Activated CD8-positive, alpha-beta memory T cell treated with anti-CD3 and anti-CD28 coated beads for 4 hours (primary cell): ENCODE results near the gene TLR2.
"Not testable (repeated sequence)": the region's sequence is repeated elsewhere in the genome, so short reads cannot be mapped to it uniquely, and the experiment has no call there.

Source experiments
- DNase-seq, 2 donors: peaks; one replicate each; pipeline ENCODE4 v3.0.0-alpha.2; 2020; ENCODE audit warnings: low read depth in 2 of 2

The TLR2 gene

GRCh38 chr4:153661215-153661822 is 22.8 kb upstream of the TLR2 start:
- no peak for DNase-seq

GRCh38 chr4:153661908-153662307 is 22.2 kb upstream of the TLR2 start:
- DNase-seq: no peak

- DNase-seq: no peak
Measured at GRCh38 chr4:153663667-153664066, 20.4 kb upstream of the TLR2 start.

- DNase-seq: not testable (repeated sequence)
Measured at GRCh38 chr4:153666505-153666904, 17.6 kb upstream of the TLR2 start.

- DNase-seq: no peak
Measured at GRCh38 chr4:153668647-153669046, 15.4 kb upstream of the TLR2 start.

- DNase-seq: no peak
Measured at GRCh38 chr4:153669838-153670237, 14.2 kb upstream of the TLR2 start.

GRCh38 chr4:153676486-153676885 is 7.6 kb upstream of the TLR2 start:
- no peak for DNase-seq

- no peak for DNase-seq
Measured at GRCh38 chr4:153676984-153677383, 7.1 kb upstream of the TLR2 start.

- no peak for DNase-seq
Measured at GRCh38 chr4:153679486-153679885, 4.6 kb upstream of the TLR2 start.

GRCh38 chr4:153683763-153684181 is 308 bp upstream of the TLR2 start:
- no peak for DNase-seq

GRCh38 chr4:153684971-153685371 is 891 bp downstream of the TLR2 start:
- no peak for DNase-seq

- no peak for DNase-seq
Measured at GRCh38 chr4:153704522-153704921, 20.4 kb downstream of the TLR2 start.

- no peak for DNase-seq
Measured at GRCh38 chr4:153705743-153706468, 21.8 kb downstream of the TLR2 start.

GRCh38 chr4:153706519-153706918 is 22.4 kb downstream of the TLR2 start:
- no peak for DNase-seq

GRCh38 chr4:153710681-153711080 is 26.6 kb downstream of the TLR2 start:
- no peak for DNase-seq

- no peak for DNase-seq
Measured at GRCh38 chr4:153713866-153714646, 30.0 kb downstream of the TLR2 start.

GRCh38 chr4:153722036-153722435 is 38.0 kb downstream of the TLR2 start:
- DNase-seq: no peak

GRCh38 chr4:153724606-153725005 is 40.5 kb downstream of the TLR2 start:
- DNase-seq: no peak

GRCh38 chr4:153725136-153725830 is 41.2 kb downstream of the TLR2 start:
- DNase-seq: no peak

- DNase-seq: no peak
Measured at GRCh38 chr4:153725831-153726154, 41.7 kb downstream of the TLR2 start.

GRCh38 chr4:153728151-153728550 is 44.1 kb downstream of the TLR2 start:
- DNase-seq: no peak

GRCh38 chr4:153728660-153729059 is 44.6 kb downstream of the TLR2 start:
- DNase-seq: no peak
